SK-N-SH treated with all-trans-retinoic acid at 6 μM for 48 hours (cell line): ENCODE data around the gene TWF1.

Experiments used
- ATAC-seq: fragments of 200-7000 bp; cut with Tn5 transposase; 3 replicates; pipeline ENCODE4 v1.9.1; 2020; ENCODE audit warnings: mild to moderate bottlenecking, moderate library complexity
- ARNTL ChIP-seq: fragments of 450-650 bp; formaldehyde crosslinking; IDR thresholded peaks from 2 replicates; pipeline ENCODE4 v1.5.0; 2020; ENCODE audit warnings: low read depth, mild to moderate bottlenecking, moderate library complexity, borderline replicate concordance
- BACH2 ChIP-seq: fragments of 250-450 bp; sonication (Bioruptor Pico); IDR thresholded peaks from 2 replicates; pipeline ENCODE4 v1.9.0; 2021; ENCODE audit warnings: mild to moderate bottlenecking, borderline replicate concordance
- CSDC2 ChIP-seq: fragments of 250-450 bp; sonication (Bioruptor Pico); IDR thresholded peaks from 2 replicates; pipeline ENCODE4 v1.5.0; 2020; ENCODE audit warnings: mild to moderate bottlenecking, moderate library complexity
- ESRRG ChIP-seq: fragments of 250-450 bp; sonication (Bioruptor Pico); IDR thresholded peaks from 2 replicates; pipeline ENCODE4 v1.6.1; 2021; ENCODE audit warnings: mild to moderate bottlenecking
- GLIS3 ChIP-seq: fragments of 250-450 bp; sonication (Bioruptor Pico); IDR thresholded peaks from 2 replicates; pipeline ENCODE4 v1.5.0; 2020; ENCODE audit warnings: mild to moderate bottlenecking, moderate library complexity
- ISL1 ChIP-seq: fragments of 250-450 bp; sonication (Bioruptor Pico); IDR thresholded peaks from 2 replicates; pipeline ENCODE4 v2.1.2; 2022; ENCODE audit warnings: mild to moderate bottlenecking, moderate library complexity
- PPARA ChIP-seq: fragments of 250-450 bp; sonication (Bioruptor Pico); IDR thresholded peaks from 2 replicates; pipeline ENCODE4 v1.5.0; 2020; ENCODE audit warnings: mild to moderate bottlenecking, borderline replicate concordance
- RARB ChIP-seq: fragments of 250-450 bp; sonication (Bioruptor Pico); IDR thresholded peaks from 2 replicates; pipeline ENCODE4 v1.8.0; 2021; ENCODE audit warnings: mild to moderate bottlenecking, moderate library complexity
- SNAI2 ChIP-seq: fragments of 250-450 bp; sonication (Bioruptor Pico); IDR thresholded peaks from 2 replicates; pipeline ENCODE4 v1.5.0; 2020; ENCODE audit warnings: mild to moderate bottlenecking, moderate library complexity
- TCF4 ChIP-seq: fragments of 250-450 bp; sonication (Bioruptor Pico); IDR thresholded peaks from 2 replicates; pipeline ENCODE4 v1.8.0; 2021; ENCODE audit warnings: mild to moderate bottlenecking, moderate library complexity, borderline replicate concordance
- TOX ChIP-seq: fragments of 250-450 bp; sonication (Bioruptor Pico); IDR thresholded peaks from 2 replicates; pipeline ENCODE4 v1.8.0; 2021; ENCODE audit warnings: mild to moderate bottlenecking, moderate library complexity, borderline replicate concordance
- ZC3H10 ChIP-seq: fragments of 250-450 bp; sonication (Bioruptor Pico); IDR thresholded peaks from 2 replicates; pipeline ENCODE4 v1.5.1; 2021; ENCODE audit warnings: mild to moderate bottlenecking, moderate library complexity
- ZFP3 ChIP-seq: fragments of 250-450 bp; sonication (Bioruptor Pico); IDR thresholded peaks from 2 replicates; pipeline ENCODE4 v1.5.0; 2020; ENCODE audit warnings: mild to moderate bottlenecking, moderate library complexity
- ZFP30 ChIP-seq: fragments of 450-650 bp; formaldehyde crosslinking; IDR thresholded peaks from 2 replicates; pipeline ENCODE4 v1.5.0; 2022; ENCODE audit warnings: mild to moderate bottlenecking, moderate library complexity
- ZNF565 ChIP-seq: fragments of 450-650 bp; formaldehyde crosslinking; conservative IDR thresholded peaks from 2 replicates; pipeline ENCODE4 v1.5.0; 2020; ENCODE audit warnings: low read depth, mild to moderate bottlenecking, moderate library complexity
- ZNF70 ChIP-seq: fragments of 450-650 bp; formaldehyde crosslinking; IDR thresholded peaks from 2 replicates; pipeline ENCODE4 v1.5.0; 2020; ENCODE audit warnings: mild to moderate bottlenecking, moderate library complexity
- ZNF8 ChIP-seq: fragments of 450-650 bp; formaldehyde crosslinking; IDR thresholded peaks from 2 replicates; pipeline ENCODE4 v1.5.0; 2020; ENCODE audit warnings: mild to moderate bottlenecking, moderate library complexity
- TF ChIP-seq, protein P1 (sequence below): fragments of 250-450 bp; sonication (Bioruptor Pico); IDR thresholded peaks from 2 replicates; pipeline ENCODE4 v1.5.0; 2020; ENCODE audit warnings: mild to moderate bottlenecking, moderate library complexity
- TF ChIP-seq, protein P2 (sequence below): fragments of 250-450 bp; sonication (Bioruptor Pico); IDR thresholded peaks from 2 replicates; pipeline ENCODE4 v1.8.0; 2020; ENCODE audit warnings: mild to moderate bottlenecking, moderate library complexity, borderline replicate concordance
- TF ChIP-seq, protein P3 (sequence below): fragments of 250-450 bp; sonication (Bioruptor Pico); IDR thresholded peaks from 2 replicates; pipeline ENCODE4 v1.5.1; 2021; ENCODE audit warnings: mild to moderate bottlenecking, moderate library complexity
- TF ChIP-seq, protein P4 (sequence below): fragments of 250-450 bp; sonication (Bioruptor Pico); IDR thresholded peaks from 2 replicates; pipeline ENCODE4 v1.5.1; 2020; ENCODE audit warnings: low read depth, mild to moderate bottlenecking, moderate library complexity

The TWF1 gene

DNA sequence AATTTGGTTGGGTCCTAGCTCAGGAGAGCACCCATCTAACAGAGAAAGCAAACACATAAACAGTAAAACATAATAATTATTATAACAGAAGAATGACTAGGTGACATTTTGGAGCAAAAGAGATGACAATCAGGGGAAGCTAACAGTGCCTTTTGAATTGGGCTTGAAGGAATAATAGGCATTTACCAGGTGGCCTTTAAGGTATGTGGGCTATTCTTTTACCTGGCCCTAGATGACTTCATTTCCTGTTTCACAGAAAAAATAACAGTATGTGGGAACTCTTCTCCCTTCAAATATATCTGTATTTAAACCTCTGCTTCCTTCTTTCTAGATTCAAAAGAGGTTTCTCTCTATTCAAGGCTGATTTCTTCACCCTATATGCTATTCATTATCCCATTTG lies 43.5 kb downstream of the TWF1 start (continued):
- TF ChIP-seq, protein P1, sequence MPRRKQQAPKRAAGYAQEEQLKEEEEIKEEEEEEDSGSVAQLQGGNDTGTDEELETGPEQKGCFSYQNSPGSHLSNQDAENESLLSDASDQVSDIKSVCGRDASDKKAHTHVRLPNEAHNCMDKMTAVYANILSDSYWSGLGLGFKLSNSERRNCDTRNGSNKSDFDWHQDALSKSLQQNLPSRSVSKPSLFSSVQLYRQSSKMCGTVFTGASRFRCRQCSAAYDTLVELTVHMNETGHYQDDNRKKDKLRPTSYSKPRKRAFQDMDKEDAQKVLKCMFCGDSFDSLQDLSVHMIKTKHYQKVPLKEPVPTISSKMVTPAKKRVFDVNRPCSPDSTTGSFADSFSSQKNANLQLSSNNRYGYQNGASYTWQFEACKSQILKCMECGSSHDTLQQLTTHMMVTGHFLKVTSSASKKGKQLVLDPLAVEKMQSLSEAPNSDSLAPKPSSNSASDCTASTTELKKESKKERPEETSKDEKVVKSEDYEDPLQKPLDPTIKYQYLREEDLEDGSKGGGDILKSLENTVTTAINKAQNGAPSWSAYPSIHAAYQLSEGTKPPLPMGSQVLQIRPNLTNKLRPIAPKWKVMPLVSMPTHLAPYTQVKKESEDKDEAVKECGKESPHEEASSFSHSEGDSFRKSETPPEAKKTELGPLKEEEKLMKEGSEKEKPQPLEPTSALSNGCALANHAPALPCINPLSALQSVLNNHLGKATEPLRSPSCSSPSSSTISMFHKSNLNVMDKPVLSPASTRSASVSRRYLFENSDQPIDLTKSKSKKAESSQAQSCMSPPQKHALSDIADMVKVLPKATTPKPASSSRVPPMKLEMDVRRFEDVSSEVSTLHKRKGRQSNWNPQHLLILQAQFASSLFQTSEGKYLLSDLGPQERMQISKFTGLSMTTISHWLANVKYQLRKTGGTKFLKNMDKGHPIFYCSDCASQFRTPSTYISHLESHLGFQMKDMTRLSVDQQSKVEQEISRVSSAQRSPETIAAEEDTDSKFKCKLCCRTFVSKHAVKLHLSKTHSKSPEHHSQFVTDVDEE (CRISPR knock-in tag) = no peak
- no peak for TF ChIP-seq PPARA

DNA sequence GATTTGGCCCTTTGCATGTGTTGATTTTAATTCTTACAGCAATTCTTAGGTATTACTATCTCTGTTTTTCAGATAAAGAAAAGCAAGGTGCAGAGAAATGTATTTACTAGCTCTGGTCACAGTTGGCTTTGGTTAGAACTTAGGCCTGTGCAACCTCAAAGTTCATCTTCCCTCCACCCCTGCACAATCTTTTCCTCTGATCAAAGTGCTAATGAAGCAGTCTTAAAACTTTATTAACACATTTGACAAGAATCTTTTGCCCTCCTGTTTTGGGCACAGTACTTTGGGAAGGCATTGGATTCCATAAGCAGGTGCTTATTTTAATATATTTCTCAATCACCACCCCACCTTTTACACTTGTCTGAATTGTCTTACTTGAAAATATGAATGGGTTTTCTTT lies 44.6 kb downstream of the TWF1 start:
- no peak for ATAC-seq
- no peak for TF ChIP-seq ZNF8 (CRISPR knock-in tag)
- no peak for TF ChIP-seq ZFP3 (CRISPR knock-in tag)
- no peak for TF ChIP-seq PPARA
- TF ChIP-seq ISL1 = no peak
- TF ChIP-seq, protein P2, sequence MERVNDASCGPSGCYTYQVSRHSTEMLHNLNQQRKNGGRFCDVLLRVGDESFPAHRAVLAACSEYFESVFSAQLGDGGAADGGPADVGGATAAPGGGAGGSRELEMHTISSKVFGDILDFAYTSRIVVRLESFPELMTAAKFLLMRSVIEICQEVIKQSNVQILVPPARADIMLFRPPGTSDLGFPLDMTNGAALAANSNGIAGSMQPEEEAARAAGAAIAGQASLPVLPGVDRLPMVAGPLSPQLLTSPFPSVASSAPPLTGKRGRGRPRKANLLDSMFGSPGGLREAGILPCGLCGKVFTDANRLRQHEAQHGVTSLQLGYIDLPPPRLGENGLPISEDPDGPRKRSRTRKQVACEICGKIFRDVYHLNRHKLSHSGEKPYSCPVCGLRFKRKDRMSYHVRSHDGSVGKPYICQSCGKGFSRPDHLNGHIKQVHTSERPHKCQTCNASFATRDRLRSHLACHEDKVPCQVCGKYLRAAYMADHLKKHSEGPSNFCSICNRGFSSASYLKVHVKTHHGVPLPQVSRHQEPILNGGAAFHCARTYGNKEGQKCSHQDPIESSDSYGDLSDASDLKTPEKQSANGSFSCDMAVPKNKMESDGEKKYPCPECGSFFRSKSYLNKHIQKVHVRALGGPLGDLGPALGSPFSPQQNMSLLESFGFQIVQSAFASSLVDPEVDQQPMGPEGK (CRISPR knock-in tag) = no peak
- TF ChIP-seq ZNF70 (CRISPR knock-in tag) = no peak
- TF ChIP-seq CSDC2 (CRISPR knock-in tag) = no peak
- TF ChIP-seq TOX (CRISPR knock-in tag) = no peak
- no peak for TF ChIP-seq ARNTL (CRISPR knock-in tag)
- TF ChIP-seq ESRRG (CRISPR knock-in tag) = no peak
- TF ChIP-seq RARB (CRISPR knock-in tag) = no peak
- no peak for TF ChIP-seq ZC3H10 (CRISPR knock-in tag)
- no peak for TF ChIP-seq TCF4 (CRISPR knock-in tag)
- TF ChIP-seq GLIS3 (CRISPR knock-in tag) = no peak
- TF ChIP-seq BACH2 (CRISPR knock-in tag) = no peak
- no peak for TF ChIP-seq ZFP30 (CRISPR knock-in tag)
- TF ChIP-seq, protein P3, sequence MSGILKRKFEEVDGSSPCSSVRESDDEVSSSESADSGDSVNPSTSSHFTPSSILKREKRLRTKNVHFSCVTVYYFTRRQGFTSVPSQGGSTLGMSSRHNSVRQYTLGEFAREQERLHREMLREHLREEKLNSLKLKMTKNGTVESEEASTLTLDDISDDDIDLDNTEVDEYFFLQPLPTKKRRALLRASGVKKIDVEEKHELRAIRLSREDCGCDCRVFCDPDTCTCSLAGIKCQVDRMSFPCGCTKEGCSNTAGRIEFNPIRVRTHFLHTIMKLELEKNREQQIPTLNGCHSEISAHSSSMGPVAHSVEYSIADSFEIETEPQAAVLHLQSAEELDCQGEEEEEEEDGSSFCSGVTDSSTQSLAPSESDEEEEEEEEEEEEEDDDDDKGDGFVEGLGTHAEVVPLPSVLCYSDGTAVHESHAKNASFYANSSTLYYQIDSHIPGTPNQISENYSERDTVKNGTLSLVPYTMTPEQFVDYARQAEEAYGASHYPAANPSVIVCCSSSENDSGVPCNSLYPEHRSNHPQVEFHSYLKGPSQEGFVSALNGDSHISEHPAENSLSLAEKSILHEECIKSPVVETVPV (CRISPR knock-in tag) = no peak

DNA sequence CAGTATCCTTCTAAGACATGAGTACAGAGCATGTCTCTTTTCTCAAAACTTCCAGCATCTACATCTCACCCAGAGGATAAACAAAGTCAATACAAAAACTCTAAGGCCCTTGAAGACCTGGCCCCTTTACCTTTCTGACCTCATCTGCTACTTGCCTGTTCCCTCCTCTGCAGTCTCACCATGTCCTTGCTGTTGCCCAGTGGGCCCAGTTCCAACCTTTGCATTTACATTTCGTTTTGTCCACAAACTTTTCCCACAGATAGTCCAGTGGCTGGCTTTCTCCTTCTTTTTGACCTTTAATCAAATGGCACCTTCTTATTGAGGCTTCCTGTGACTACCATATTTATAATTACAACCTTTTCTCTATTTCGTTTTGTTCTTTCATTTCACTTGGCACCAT lies 45.7 kb downstream of the TWF1 start:
- no peak for ATAC-seq
- TF ChIP-seq TOX (CRISPR knock-in tag) (no peak), ZNF565 (no peak), GLIS3 (CRISPR knock-in tag) (no peak), ZFP30 (CRISPR knock-in tag) (no peak), BACH2 (CRISPR knock-in tag) (no peak), SNAI2 (CRISPR knock-in tag) (no peak), ZC3H10 (CRISPR knock-in tag) (no peak), ESRRG (CRISPR knock-in tag) (no peak)
- TF ChIP-seq, protein P4, sequence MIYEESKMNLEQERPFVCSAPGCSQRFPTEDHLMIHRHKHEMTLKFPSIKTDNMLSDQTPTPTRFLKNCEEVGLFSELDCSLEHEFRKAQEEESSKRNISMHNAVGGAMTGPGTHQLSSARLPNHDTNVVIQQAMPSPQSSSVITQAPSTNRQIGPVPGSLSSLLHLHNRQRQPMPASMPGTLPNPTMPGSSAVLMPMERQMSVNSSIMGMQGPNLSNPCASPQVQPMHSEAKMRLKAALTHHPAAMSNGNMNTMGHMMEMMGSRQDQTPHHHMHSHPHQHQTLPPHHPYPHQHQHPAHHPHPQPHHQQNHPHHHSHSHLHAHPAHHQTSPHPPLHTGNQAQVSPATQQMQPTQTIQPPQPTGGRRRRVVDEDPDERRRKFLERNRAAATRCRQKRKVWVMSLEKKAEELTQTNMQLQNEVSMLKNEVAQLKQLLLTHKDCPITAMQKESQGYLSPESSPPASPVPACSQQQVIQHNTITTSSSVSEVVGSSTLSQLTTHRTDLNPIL (CRISPR knock-in tag) = no peak
- TF ChIP-seq, protein P1 (CRISPR knock-in tag) = no peak
